ENCODE results near the gene BCAS3. TPM values are rescaled to one million over a fixed set of nuclear protein-coding genes. Genes with fewer than 3 reads are reported as not detected.

BCAS3 gene
- polyA plus RNA-seq, 3 donors, result 10.3 to 19.1 (median 14.7) TPM

DNA sequence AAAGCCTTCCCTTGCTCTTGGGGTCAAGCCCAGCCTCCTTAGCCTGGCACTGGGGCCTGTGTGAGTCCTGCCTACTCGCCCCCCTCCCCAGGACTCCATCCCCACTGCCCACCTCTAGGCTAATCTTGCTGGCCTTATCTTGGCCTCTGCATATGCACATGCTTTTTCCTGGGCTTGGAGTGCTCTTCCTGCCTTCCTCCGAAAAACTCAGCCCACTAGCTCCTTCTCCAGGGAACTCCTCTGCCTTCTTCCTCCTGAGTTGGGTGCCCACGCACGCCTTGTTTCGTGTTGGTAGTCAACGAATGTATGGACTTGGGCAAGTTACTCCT, 738.5 kb downstream of the BCAS3 start:
- H3K79me2 ChIP-seq (ENCODE audit: insufficient read depth, low read length), result no peaks in the 10 kb centered on the region
- H3K9me3 ChIP-seq (replicated peaks in 1 of 2; ENCODE audit: control insufficient read depth in 1 of 2, insufficient read depth in 1 of 2, low read length in 2 of 2), result peaks cover 0 to 4% of the 10 kb centered on the region in 2 donors
- no peak for DNase-seq
- H2AFZ ChIP-seq (ENCODE audit: insufficient read depth, low read depth, low read length, poor library complexity, severe bottlenecking), result no peak overlapping the region
- intact Hi-C loops (cut with micrococcal nuclease), result loop anchor here (10.0 kb wide), 1 partner anchor 139 kb away; no protein-coding TSS in a partner anchor
- peaks cover 19 to 63% of the 10 kb centered on the region in 2 donors for H3K27me3 ChIP-seq (ENCODE audit: control insufficient read depth in 2 of 2, insufficient read depth in 2 of 2, low read length in 2 of 2)
- H4K20me1 ChIP-seq (ENCODE audit: insufficient read depth, low read length), result no peaks in the 10 kb centered on the region
- no peaks in the 10 kb centered on the region for H3K36me3 ChIP-seq (replicated peaks in 1 of 2; ENCODE audit: control insufficient read depth in 1 of 2, insufficient read depth in 2 of 2, low read length in 2 of 2)
- peaks cover 0 to 16% (median 3%) of the 10 kb centered on the region in 7 donors for H3K9me3 Mint-ChIP-seq
- no peak overlapping the region for H3K9ac ChIP-seq (ENCODE audit: insufficient read depth, low read length, poor library complexity, severe bottlenecking)
- peaks cover 8% of the 10 kb centered on the region for H3K4me1 Mint-ChIP-seq
- peaks cover 0 to 2% of the 10 kb centered on the region in 2 donors for H3K36me3 Mint-ChIP-seq
- TF ChIP-seq, protein P1, sequence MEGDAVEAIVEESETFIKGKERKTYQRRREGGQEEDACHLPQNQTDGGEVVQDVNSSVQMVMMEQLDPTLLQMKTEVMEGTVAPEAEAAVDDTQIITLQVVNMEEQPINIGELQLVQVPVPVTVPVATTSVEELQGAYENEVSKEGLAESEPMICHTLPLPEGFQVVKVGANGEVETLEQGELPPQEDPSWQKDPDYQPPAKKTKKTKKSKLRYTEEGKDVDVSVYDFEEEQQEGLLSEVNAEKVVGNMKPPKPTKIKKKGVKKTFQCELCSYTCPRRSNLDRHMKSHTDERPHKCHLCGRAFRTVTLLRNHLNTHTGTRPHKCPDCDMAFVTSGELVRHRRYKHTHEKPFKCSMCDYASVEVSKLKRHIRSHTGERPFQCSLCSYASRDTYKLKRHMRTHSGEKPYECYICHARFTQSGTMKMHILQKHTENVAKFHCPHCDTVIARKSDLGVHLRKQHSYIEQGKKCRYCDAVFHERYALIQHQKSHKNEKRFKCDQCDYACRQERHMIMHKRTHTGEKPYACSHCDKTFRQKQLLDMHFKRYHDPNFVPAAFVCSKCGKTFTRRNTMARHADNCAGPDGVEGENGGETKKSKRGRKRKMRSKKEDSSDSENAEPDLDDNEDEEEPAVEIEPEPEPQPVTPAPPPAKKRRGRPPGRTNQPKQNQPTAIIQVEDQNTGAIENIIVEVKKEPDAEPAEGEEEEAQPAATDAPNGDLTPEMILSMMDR (IDR thresholded peaks at IDR 0.05), result no peak
- no peak overlapping the region for H3K27ac Mint-ChIP-seq
- peak overlapping the region in 1 of 2 donors; percentile 59 for H3K4me3 Mint-ChIP-seq
- peaks cover 29 to 90% (median 47%) of the 10 kb centered on the region in 3 donors for H3K27me3 Mint-ChIP-seq (ENCODE audit: low read depth in 3 of 3)
- 96% methylated on average over 4 of the region's 6 CpGs for WGBS (ENCODE audit: insufficient coverage)
- no peak overlapping the region for H3K4me3 ChIP-seq (replicated peaks in 1 of 3; ENCODE audit: low read depth in 2 of 3, low read length in 3 of 3)
- peaks cover 23 to 30% of the 10 kb centered on the region in 2 donors for H3K4me1 ChIP-seq (ENCODE audit: control insufficient read depth in 1 of 2, insufficient read depth in 2 of 2, low read length in 2 of 2)
- H3K4me2 ChIP-seq (replicated peaks; ENCODE audit: extremely low read depth, low read length, poor library complexity, severe bottlenecking), result no peak overlapping the region
- H3K27ac ChIP-seq (ENCODE audit: low read depth in 1 of 2, low read length in 2 of 2), result no peak overlapping the region

DNA sequence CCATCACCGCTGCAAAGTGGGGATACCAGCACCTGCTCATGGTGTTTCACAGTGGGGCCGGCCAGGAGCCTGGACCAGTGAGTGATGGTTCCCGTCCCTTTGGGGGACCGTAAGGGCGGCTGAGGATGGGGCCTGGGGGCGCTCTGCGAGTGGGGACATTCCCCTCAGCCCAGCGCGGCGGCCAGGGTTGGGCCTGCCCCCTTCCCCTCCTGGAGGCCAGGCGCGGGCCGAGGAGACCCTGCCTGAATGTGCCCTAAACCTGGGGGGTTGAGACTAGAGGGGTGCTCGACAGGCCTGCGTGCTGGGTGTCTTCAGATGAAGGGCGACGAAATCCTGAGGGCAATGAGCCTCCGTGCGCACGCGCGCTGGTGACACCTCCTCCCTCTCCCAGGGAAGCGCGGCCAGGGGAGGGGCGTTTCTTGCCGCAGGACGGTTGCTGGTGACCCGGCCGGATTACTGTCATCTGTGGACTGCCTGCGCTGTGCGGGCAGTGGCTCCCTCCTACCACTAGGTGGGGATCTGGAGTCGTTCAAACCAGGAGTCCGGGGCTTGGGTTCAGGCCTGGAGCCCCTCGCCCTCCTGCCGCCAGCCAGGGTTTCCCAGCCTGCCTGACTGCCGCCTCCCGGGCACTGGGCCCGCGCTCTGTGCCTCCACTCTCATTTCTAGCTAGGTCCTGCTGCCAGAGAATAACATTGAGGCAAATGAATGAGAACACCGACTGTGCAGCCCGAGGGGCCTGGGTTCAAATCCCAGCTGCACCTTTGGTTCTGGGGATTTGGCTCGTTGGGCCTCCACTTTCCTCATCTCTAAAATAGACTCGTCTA, 739.1 kb downstream of the BCAS3 start:
- Histone ChIP-seq H3K27me3 (ENCODE audit: control insufficient read depth in 2 of 2, insufficient read depth in 2 of 2, low read length in 2 of 2) (peaks cover 14 to 60% of the 10 kb centered on the region in 2 donors), H3K27ac (ENCODE audit: low read depth in 1 of 2, low read length in 2 of 2) (no peak overlapping the region), H2AFZ (ENCODE audit: insufficient read depth, low read depth, low read length, poor library complexity, severe bottlenecking) (peak overlapping the region; percentile 15), H3K36me3 (replicated peaks in 1 of 2; ENCODE audit: control insufficient read depth in 1 of 2, insufficient read depth in 2 of 2, low read length in 2 of 2) (no peaks in the 10 kb centered on the region), H3K9me3 (replicated peaks in 1 of 2; ENCODE audit: control insufficient read depth in 1 of 2, insufficient read depth in 1 of 2, low read length in 2 of 2) (no peaks in the 10 kb centered on the region), H3K9ac (ENCODE audit: insufficient read depth, low read length, poor library complexity, severe bottlenecking) (no peak overlapping the region), H3K4me3 (replicated peaks in 1 of 3; ENCODE audit: low read depth in 2 of 3, low read length in 3 of 3) (no peak overlapping the region), H3K4me1 (ENCODE audit: control insufficient read depth in 1 of 2, insufficient read depth in 2 of 2, low read length in 2 of 2) (peaks cover 17 to 25% of the 10 kb centered on the region in 2 donors), H4K20me1 (ENCODE audit: insufficient read depth, low read length) (no peaks in the 10 kb centered on the region), H3K79me2 (ENCODE audit: insufficient read depth, low read length) (no peaks in the 10 kb centered on the region), H3K4me2 (replicated peaks; ENCODE audit: extremely low read depth, low read length, poor library complexity, severe bottlenecking) (peak overlapping the region; percentile 17)
- DNase-seq, result peak; percentile 64 to 80 (median 67)
- TF ChIP-seq, protein P1 (IDR thresholded peaks at IDR 0.05), result peak; percentile 94
- Mint-ChIP-seq H3K4me3 (peak overlapping the region in 1 of 2 donors; percentile 68), H3K4me1 (peaks cover 5% of the 10 kb centered on the region), H3K27ac (no peak overlapping the region), H3K27me3 (ENCODE audit: low read depth in 3 of 3) (peaks cover 25 to 88% (median 46%) of the 10 kb centered on the region in 3 donors), H3K9me3 (peaks cover 0 to 11% (median 0%) of the 10 kb centered on the region in 7 donors), H3K36me3 (peaks cover 0 to 2% of the 10 kb centered on the region in 2 donors)
- WGBS (ENCODE audit: insufficient coverage), result 15% methylated on average over 31 of the region's 43 CpGs
- intact Hi-C loops (cut with micrococcal nuclease), result loop anchor here (10.0 kb wide), 1 partner anchor 138 kb away; no protein-coding TSS in a partner anchor

All from CD14-positive monocyte (primary cell).